GM19468 (cell line): ENCODE data around the gene NDUFAF8.

Source experiments
- ATAC-seq: cut with Tn5 transposase; IDR thresholded peaks from one replicate; pipeline ENCODE4 v1.9.1; 2021; ENCODE audit warnings: mild to moderate bottlenecking, moderate library complexity, moderate number of reproducible peaks; ENCODE audit not compliant: unreplicated experiment; ENCODE audit errors: extremely low read depth

Gene NDUFAF8

GRCh38 chr17:81200201-81200600 is 38.9 kb upstream of the NDUFAF8 start:
- ATAC-seq: no peak

- no peak for ATAC-seq
Observed at GRCh38 chr17:81200695-81201580, 38.2 kb upstream of the NDUFAF8 start.

GRCh38 chr17:81202318-81202717 is 36.8 kb upstream of the NDUFAF8 start:
- no peak for ATAC-seq

GRCh38 chr17:81203136-81203535 is 36.0 kb upstream of the NDUFAF8 start:
- ATAC-seq: no peak

GRCh38 chr17:81204578-81204977 is 34.5 kb upstream of the NDUFAF8 start:
- ATAC-seq: no peak

- ATAC-seq: no peak
Observed at GRCh38 chr17:81206166-81206565, 33.0 kb upstream of the NDUFAF8 start.

- no peak for ATAC-seq
Observed at GRCh38 chr17:81206657-81207056, 32.5 kb upstream of the NDUFAF8 start.

- ATAC-seq: no peak
Observed at GRCh38 chr17:81207610-81208581, 31.2 kb upstream of the NDUFAF8 start.

GRCh38 chr17:81208651-81209050 is 30.5 kb upstream of the NDUFAF8 start:
- ATAC-seq: no peak

- ATAC-seq: no peak
Observed at GRCh38 chr17:81209141-81209540, 30.0 kb upstream of the NDUFAF8 start.

GRCh38 chr17:81210466-81210865 is 28.7 kb upstream of the NDUFAF8 start:
- ATAC-seq: no peak

- no peak for ATAC-seq
Observed at GRCh38 chr17:81210868-81211267, 28.2 kb upstream of the NDUFAF8 start.

- ATAC-seq: no peak
Observed at GRCh38 chr17:81212365-81212764, 26.8 kb upstream of the NDUFAF8 start.

- ATAC-seq: no peak
Observed at GRCh38 chr17:81213978-81214377, 25.1 kb upstream of the NDUFAF8 start.

GRCh38 chr17:81217491-81217890 is 21.6 kb upstream of the NDUFAF8 start:
- no peak for ATAC-seq

GRCh38 chr17:81218459-81218858 is 20.7 kb upstream of the NDUFAF8 start:
- ATAC-seq: no peak

- ATAC-seq: no peak
Observed at GRCh38 chr17:81218991-81219390, 20.1 kb upstream of the NDUFAF8 start.

GRCh38 chr17:81219476-81220180 is 19.5 kb upstream of the NDUFAF8 start:
- no peak for ATAC-seq

GRCh38 chr17:81221371-81221841 is 17.7 kb upstream of the NDUFAF8 start:
- no peak for ATAC-seq
